GM13977 (cell line): Measurements from ENCODE around the gene BEAN1.

Source experiments
- DNase-seq: peaks from one replicate; pipeline ENCODE4 v3.0.0; 2012; ENCODE audit warnings: low spot score
- CTCF ChIP-seq: IDR thresholded peaks from 2 replicates; pipeline ENCODE4 v1.5.1; 2012; ENCODE audit warnings: mild to moderate bottlenecking, control low read depth; ENCODE audit not compliant: insufficient read depth; ENCODE audit errors: extremely low read depth, missing control alignments
- in situ Hi-C: fragments of 300-500 bp; cut with MboI; formaldehyde crosslinking; loops from one replicate; pipeline ENCODE4 v1.12.0; 2022; ENCODE audit warnings: low sequenced_read_pairs, low pct_unique_long_range_greater_than_20kb, mixed read lengths, inconsistent platforms; ENCODE audit not compliant: unreplicated experiment

Gene BEAN1

GRCh38 chr16:66525396-66526180 lies 98.5 kb downstream of the BEAN1 start:
- DNase-seq: no peak
- in situ Hi-C loops: no loop called here
- no peak for TF ChIP-seq CTCF

GRCh38 chr16:66528294-66528693 lies 101.2 kb downstream of the BEAN1 start:
- in situ Hi-C loops: no loop called here
- no peak for DNase-seq
- no peak for TF ChIP-seq CTCF

GRCh38 chr16:66529475-66529874 lies 102.4 kb downstream of the BEAN1 start:
- in situ Hi-C loops: no loop called here
- TF ChIP-seq CTCF: no peak
- no peak for DNase-seq
